Smooth muscle cell (in vitro differentiated cells): ENCODE data around the gene ZHX3. TPM values are rescaled to one million over a fixed set of nuclear protein-coding genes. Genes with fewer than 3 reads are reported as not detected.

ENCODE experiments used
- DNase-seq: peaks from one replicate; lab custom pipeline; 2025; ENCODE audit not compliant: unreplicated experiment; lab: John Stamatoyannopoulos, UW
- H2AFZ ChIP-seq: fragments of 200-600 bp; sonication (generic); 2 replicates; pipeline ENCODE4 v1.6.0; 2016; ENCODE audit warnings: antibody characterized with exemption, low read depth, mild to moderate bottlenecking
- H3F3A ChIP-seq: fragments of 200-600 bp; sonication (generic); 2 replicates; pipeline ENCODE4 v1.6.0; 2017; ENCODE audit warnings: antibody characterized with exemption, low read depth
- H3K27ac ChIP-seq: fragments of 200-600 bp; sonication (generic); 2 replicates; pipeline ENCODE4 v1.5.1; 2016; ENCODE audit warnings: low read depth, mild to moderate bottlenecking
- H3K27me3 ChIP-seq: fragments of 200-600 bp; sonication (generic); 2 replicates; pipeline ENCODE4 v1.6.1; 2016; ENCODE audit warnings: low read depth, mild to moderate bottlenecking
- H3K36me3 ChIP-seq: fragments of 200-600 bp; sonication (generic); 2 replicates; pipeline ENCODE4 v1.5.1; 2016; ENCODE audit warnings: low read depth
- H3K4me1 ChIP-seq: fragments of 200-600 bp; sonication (generic); 2 replicates; pipeline ENCODE4 v1.5.1; 2016; ENCODE audit warnings: low read depth
- H3K4me2 ChIP-seq: fragments of 200-600 bp; sonication (generic); 2 replicates; pipeline ENCODE4 v1.6.0; 2016; ENCODE audit warnings: mild to moderate bottlenecking
- H3K4me3 ChIP-seq: fragments of 200-600 bp; sonication (generic); 2 replicates; pipeline ENCODE4 v1.5.1; 2016; ENCODE audit warnings: mild to moderate bottlenecking
- H3K79me2 ChIP-seq: fragments of 200-600 bp; sonication (generic); 2 replicates; pipeline ENCODE4 v1.6.0; 2016; ENCODE audit warnings: low read depth, mild to moderate bottlenecking
- H3K9ac ChIP-seq: fragments of 200-600 bp; sonication (generic); 2 replicates; pipeline ENCODE4 v1.6.0; 2016; ENCODE audit warnings: low read depth
- H3K9me3 ChIP-seq: fragments of 200-600 bp; sonication (generic); replicated peaks from 2 replicates; pipeline ENCODE4 v1.5.1; 2016; ENCODE audit warnings: low read depth
- H4K20me1 ChIP-seq: fragments of 200-600 bp; sonication (generic); 2 replicates; pipeline ENCODE4 v1.6.0; 2016; ENCODE audit warnings: low read depth
- CTCF ChIP-seq: fragments of 200-600 bp; sonication (generic); IDR thresholded peaks from 2 replicates; pipeline ENCODE4 v1.5.1; 2017; ENCODE audit warnings: borderline replicate concordance, mild to moderate bottlenecking, antibody characterized with exemption; ENCODE audit not compliant: insufficient read depth, poor library complexity, severe bottlenecking
- WGBS: methylation state at CpG from one replicate; pipeline ENCODE4 v1.1.7; 2016; ENCODE audit warnings: low lambda C conversion rate; 5-methylcytosine and 5-hydroxymethylcytosine counted together
- polyA plus RNA-seq: library from polyadenylated mRNA; unstranded; fragments of >200 nt; fragmentation: Nextera tagmentation; extraction: Ambion mirVana; gene quantifications from 2 replicates; pipeline ENCODE4 v1.2.1, GENCODE V29; 2016
- total RNA-seq: library from RNA; depleted of rRNA; stranded (reverse); fragments of >200 nt; gene quantifications from 2 replicates; pipeline ENCODE4 v1.2.3, GENCODE V29; 2014

Gene ZHX3
- total and polyA plus RNA-seq, 2 experiments from 2014 or later = 10.1 to 17.1 TPM

GRCh38 chr20:41160686-41161085 lies 156.8 kb downstream of the ZHX3 start:
- Histone ChIP-seq H2AFZ (no peak overlapping the region), H3K9me3 (no peaks in the 10 kb centered on the region), H3K9ac (no peak overlapping the region), H3K79me2 (peaks cover 32% of the 10 kb centered on the region), H3K27ac (no peak overlapping the region), H3K4me3 (no peak overlapping the region), H3K4me1 (no peaks in the 10 kb centered on the region), H4K20me1 (peaks cover 78% of the 10 kb centered on the region), H3F3A (no peaks in the 10 kb centered on the region), H3K4me2 (no peak overlapping the region), H3K27me3 (no peaks in the 10 kb centered on the region), H3K36me3 (no peaks in the 10 kb centered on the region)
- DNase-seq = no peak
- 98% methylated on average over 2 of the region's 2 CpGs for WGBS
- TF ChIP-seq CTCF = no peak

GRCh38 chr20:41159547-41159946 lies 158.0 kb downstream of the ZHX3 start:
- no peak for TF ChIP-seq CTCF
- Histone ChIP-seq H3K36me3 (no peaks in the 10 kb centered on the region), H3K4me2 (no peak overlapping the region), H3K9me3 (no peaks in the 10 kb centered on the region), H3K79me2 (peaks cover 43% of the 10 kb centered on the region), H3K27me3 (no peaks in the 10 kb centered on the region), H3K4me1 (no peaks in the 10 kb centered on the region), H3F3A (no peaks in the 10 kb centered on the region), H3K4me3 (no peak overlapping the region), H2AFZ (no peak overlapping the region), H4K20me1 (peaks cover 89% of the 10 kb centered on the region), H3K9ac (no peak overlapping the region), H3K27ac (no peak overlapping the region)
- no peak for DNase-seq
- 74% methylated on average over 10 of the region's 10 CpGs for WGBS

GRCh38 chr20:41158082-41158625 lies 159.4 kb downstream of the ZHX3 start:
- Histone ChIP-seq H3K27ac (no peak overlapping the region), H3K9me3 (no peaks in the 10 kb centered on the region), H3F3A (no peaks in the 10 kb centered on the region), H3K79me2 (peaks cover 57% of the 10 kb centered on the region), H3K4me1 (no peaks in the 10 kb centered on the region), H3K36me3 (no peaks in the 10 kb centered on the region), H3K27me3 (no peaks in the 10 kb centered on the region), H3K9ac (no peak overlapping the region), H3K4me2 (no peak overlapping the region), H2AFZ (no peak overlapping the region), H4K20me1 (peaks cover 99% of the 10 kb centered on the region), H3K4me3 (no peak overlapping the region)
- DNase-seq = no peak
- TF ChIP-seq CTCF = no peak
- WGBS = 75% methylated on average over 6 of the region's 6 CpGs

GRCh38 chr20:41155261-41155660 lies 162.3 kb downstream of the ZHX3 start:
- H3K79me2 ChIP-seq = peaks cover 86% of the 10 kb centered on the region
- H3K4me1 ChIP-seq = no peaks in the 10 kb centered on the region
- no peak overlapping the region for H3K4me3 ChIP-seq
- TF ChIP-seq CTCF = no peak
- H3K9me3 ChIP-seq = no peaks in the 10 kb centered on the region
- H2AFZ ChIP-seq = no peak overlapping the region
- DNase-seq = no peak
- no peak overlapping the region for H3K4me2 ChIP-seq
- H3K36me3 ChIP-seq = no peaks in the 10 kb centered on the region
- 90% methylated on average over 7 of the region's 7 CpGs for WGBS
- H3K9ac ChIP-seq = no peak overlapping the region
- peaks cover 100% of the 10 kb centered on the region for H4K20me1 ChIP-seq
- no peaks in the 10 kb centered on the region for H3F3A ChIP-seq
- H3K27ac ChIP-seq = no peak overlapping the region
- H3K27me3 ChIP-seq = no peaks in the 10 kb centered on the region
